GM21447 (cell line): ENCODE measurements around the gene ENDOD1.
"Not testable (repeated sequence)": the region's sequence is repeated elsewhere in the genome, so short reads cannot be mapped to it uniquely, and the experiment has no call there.

ENCODE experiments used
- ATAC-seq: cut with Tn5 transposase; IDR thresholded peaks from one replicate; pipeline ENCODE4 v1.9.1; 2021; ENCODE audit not compliant: unreplicated experiment

The ENDOD1 gene, protein sequence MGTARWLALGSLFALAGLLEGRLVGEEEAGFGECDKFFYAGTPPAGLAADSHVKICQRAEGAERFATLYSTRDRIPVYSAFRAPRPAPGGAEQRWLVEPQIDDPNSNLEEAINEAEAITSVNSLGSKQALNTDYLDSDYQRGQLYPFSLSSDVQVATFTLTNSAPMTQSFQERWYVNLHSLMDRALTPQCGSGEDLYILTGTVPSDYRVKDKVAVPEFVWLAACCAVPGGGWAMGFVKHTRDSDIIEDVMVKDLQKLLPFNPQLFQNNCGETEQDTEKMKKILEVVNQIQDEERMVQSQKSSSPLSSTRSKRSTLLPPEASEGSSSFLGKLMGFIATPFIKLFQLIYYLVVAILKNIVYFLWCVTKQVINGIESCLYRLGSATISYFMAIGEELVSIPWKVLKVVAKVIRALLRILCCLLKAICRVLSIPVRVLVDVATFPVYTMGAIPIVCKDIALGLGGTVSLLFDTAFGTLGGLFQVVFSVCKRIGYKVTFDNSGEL

GRCh38 chr11:95089620-95090542 is at the start of gene ENDOD1:
Gene ENDOD1 (plus strand): TSS chr11:95089846. CDS start chr11:95089928, 82 bp downstream.
- peak; percentile 76 for ATAC-seq

- ATAC-seq: no peak
Observed at GRCh38 chr11:95042239-95042638, 47.4 kb upstream of the ENDOD1 start.

DNA sequence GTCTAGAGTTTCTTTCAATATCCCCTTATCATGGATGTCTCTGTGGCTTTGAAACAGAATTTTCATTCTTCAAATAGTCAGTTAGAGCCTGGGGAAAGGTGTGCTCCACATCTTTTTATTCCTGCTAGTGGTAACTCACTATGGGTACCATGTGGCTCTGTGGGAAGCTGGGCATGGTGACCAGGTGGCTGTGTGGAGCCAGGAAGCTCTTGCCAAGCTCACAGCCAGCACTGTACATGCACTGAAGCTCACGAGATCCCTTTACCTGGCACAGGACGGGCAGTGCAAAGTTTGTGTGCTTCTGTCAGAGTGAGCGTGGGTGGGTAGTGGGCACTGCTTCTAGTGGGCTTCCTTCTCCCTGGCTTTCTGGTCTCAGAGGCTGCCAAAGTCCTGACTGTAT is 46.7 kb upstream of the ENDOD1 start:
- no peak for ATAC-seq

DNA sequence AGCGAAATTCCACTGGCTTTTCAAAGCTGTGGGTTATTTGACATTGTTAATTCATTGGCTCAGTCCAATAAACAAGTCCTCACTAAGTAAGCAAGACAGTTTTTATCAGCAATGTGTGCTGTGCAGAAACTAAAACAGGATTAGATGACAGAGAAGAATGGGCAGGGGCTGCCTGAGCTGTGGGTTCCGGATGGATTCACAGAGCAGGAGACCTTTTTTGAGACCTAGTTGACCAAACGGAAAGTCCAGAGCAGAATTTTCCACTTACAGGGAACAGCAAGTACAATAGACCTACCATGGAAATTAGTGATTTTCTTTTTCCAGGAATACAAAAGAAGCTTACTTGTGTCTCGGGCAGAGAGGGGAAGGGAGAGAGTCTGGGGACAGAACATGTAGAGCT is 45.6 kb upstream of the ENDOD1 start:
- ATAC-seq: no peak

DNA sequence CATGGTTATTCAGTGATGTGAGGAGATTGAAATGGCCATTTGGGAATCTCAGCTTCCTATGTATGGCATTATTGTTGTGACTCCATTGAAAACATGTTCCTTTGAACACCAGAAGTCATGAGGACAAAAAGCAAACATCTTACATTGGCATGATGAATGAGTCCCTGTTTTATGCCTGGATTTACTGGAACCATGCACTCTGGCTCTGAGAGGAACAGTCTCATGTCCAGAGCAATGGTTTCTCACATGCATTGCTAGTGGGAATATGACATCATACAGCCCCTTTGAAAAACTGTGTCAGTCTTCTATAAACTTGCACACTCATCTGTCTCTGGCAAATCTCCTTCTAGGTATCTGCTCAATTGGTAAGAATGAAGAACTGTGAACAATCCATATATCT is 43.8 kb upstream of the ENDOD1 start:
- ATAC-seq: no peak

GRCh38 chr11:95049122-95049521 is 40.5 kb upstream of the ENDOD1 start, which contains the start of gene KDM4F:
Gene KDM4F (plus strand): TSS chr11:95049422.
- not testable (repeated sequence) for ATAC-seq

DNA sequence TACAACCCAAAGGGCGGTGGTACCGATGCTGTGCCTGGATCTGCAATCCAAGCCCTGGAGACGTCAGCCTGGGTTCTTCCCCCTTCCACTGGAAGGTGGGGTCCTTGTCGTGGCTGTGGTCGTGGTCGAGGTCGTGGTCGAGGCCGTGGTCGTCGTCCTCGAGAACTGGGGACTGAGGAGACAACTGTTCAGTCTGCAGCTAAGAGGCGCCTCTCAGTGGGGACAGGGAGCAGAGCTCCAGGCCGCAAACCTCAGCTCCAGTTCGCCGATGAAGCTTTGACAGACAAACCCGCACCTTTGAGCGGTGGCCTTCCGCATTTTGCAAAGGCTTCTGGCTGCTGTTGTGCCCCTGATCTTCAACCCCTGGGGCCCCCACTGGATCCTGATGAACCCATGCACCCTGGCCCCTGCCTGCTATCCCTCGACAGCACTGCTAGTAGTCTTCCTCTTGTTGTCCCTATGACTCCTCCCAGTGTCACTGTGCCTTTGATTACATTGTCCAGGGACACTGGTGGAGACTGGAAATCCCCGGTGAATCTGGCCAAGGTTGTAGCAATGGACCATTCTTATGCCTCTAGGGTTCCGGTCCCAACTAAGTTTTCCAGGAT is 38.9 kb upstream of the ENDOD1 start:
- no peak for ATAC-seq

GRCh38 chr11:95054356-95054755 is 35.3 kb upstream of the ENDOD1 start:
- ATAC-seq: no peak

DNA sequence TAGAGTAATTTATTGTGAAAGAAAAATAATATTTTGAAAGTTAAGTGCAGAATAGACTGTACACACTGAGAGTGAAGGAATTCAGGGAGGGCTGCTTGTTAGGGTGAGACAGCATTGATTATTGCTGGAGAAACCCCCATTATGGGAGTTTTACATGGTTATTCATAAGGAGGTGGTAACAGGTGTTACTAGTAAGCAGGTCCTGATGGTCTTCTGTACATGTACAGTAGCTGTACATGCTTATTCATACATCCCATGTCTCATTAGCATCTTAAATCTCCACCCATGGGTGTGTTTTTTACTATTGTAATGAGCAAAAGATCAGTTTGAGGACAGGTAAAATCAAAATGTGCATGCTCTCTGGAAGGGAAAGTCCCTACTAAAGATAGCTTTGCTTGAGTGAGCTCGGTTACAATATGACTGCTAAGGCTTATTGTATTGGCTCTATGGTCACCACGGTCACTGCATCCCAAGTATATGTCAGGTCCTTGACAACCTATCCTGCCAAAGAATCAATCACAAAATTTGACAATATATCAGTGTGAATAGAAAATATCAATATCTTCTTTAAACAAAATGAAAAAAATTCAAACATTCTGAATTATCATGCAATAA is 34.3 kb upstream of the ENDOD1 start:
- ATAC-seq: peak; percentile 94

DNA sequence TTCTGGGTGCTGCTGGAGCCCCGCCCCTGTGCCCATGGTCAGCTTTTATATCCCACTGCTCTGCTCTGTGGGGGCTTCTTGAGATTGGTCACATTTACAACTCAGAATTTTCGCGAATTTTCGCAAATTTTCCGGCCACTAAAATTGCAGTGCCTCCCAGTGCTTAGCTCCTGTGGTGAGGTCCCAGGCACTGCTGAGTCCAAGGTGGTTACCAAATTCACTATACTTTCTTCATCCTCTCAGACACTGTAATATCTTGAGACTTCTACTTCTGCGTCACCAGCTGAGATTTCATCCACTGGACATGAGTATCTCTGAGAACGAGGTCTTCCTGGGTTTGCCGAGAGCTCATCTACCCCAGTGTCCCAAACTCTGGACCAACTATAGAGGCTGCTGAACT is 31.7 kb upstream of the ENDOD1 start:
- ATAC-seq: no peak

GRCh38 chr11:95058621-95059020 is 31.0 kb upstream of the ENDOD1 start:
- ATAC-seq: no peak

- no peak for ATAC-seq
Observed at GRCh38 chr11:95059046-95059445, 30.6 kb upstream of the ENDOD1 start.

DNA sequence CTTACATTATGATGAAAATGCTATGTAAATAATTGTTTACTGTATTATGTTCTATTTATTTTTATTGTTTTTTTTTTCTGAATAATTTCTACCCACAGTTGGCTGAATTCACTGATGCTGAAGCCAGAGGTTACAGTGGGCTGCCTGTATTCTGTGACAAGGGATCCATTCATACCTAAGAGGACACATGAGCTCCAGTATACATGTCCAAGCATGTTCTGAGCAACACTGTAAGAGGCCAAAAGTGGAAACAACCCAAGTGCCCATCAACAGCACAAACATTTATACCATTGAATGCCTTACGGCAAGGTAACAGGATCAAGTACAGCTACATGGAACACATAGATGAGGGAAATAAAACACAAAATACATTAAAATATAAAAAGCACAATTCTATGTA is 24.3 kb upstream of the ENDOD1 start:
- ATAC-seq: no peak

DNA sequence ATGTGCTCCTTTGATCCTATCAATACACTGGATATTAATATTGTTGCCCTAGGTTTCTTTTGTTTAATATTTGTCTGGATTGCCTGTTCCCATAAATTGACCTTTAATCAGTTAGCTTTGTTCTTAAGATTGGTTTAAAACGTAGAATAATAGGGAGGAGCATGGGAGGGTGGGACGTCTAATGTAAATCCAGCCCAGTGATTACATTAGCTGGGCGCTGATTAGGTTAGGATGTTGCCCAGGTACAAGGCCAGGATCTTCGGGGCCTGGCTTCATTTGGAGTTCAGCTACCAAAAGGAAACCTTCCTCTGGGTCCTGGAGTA is 23.0 kb upstream of the ENDOD1 start, which contains the start of gene SRSF8:
TSS of gene SRSF8 (plus strand) at position 204 of the 323 bp plus-strand sequence. CDS start 308 bp downstream, outside the sequence.
- ATAC-seq: peak; percentile 35

DNA sequence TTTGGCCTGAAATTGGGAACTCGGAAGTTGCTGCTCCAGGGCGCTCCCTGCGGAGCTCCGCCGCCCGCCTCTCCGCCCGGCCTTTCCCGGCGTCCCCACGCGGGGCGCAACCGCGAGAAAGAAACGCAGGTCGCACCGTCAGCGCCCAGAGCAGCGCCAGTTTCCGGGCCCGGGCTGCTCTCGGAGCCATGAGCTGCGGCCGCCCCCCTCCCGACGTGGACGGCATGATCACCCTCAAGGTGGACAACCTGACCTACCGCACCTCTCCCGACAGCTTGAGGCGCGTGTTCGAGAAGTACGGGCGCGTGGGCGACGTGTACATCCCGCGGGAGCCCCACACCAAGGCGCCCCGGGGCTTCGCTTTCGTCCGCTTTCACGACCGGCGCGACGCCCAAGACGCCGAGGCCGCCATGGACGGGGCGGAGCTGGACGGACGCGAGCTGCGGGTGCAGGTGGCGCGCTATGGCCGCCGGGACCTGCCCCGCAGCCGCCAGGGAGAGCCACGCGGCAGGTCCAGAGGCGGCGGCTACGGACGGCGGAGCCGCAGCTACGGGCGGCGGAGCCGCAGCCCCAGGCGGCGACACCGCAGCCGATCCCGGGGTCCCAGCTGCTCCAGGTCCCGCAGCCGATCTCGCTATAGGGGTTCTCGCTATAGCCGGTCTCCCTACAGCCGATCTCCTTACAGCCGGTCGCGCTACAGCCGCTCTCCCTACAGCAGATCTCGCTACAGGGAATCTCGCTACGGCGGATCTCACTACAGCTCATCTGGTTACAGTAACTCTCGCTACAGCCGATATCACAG is 22.4 kb upstream of the ENDOD1 start:
- ATAC-seq: peak; percentile 51

DNA sequence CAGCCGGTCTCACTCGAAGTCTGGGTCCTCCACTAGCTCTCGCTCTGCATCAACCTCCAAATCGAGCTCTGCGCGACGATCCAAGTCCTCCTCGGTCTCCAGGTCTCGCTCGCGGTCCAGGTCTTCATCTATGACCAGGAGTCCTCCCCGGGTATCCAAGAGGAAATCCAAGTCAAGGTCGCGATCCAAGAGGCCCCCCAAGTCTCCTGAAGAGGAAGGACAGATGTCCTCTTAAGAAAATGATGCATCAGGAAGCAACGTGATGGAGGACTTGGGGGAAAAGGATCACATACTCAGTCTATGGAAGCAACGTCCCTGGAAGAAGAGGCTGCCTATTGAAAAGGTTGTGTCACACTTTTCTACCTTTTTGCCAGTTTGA is 21.8 kb upstream of the ENDOD1 start:
- peak; percentile 3 for ATAC-seq

GRCh38 chr11:95068549-95068948 is 21.1 kb upstream of the ENDOD1 start:
- peak; percentile 82 for ATAC-seq

DNA sequence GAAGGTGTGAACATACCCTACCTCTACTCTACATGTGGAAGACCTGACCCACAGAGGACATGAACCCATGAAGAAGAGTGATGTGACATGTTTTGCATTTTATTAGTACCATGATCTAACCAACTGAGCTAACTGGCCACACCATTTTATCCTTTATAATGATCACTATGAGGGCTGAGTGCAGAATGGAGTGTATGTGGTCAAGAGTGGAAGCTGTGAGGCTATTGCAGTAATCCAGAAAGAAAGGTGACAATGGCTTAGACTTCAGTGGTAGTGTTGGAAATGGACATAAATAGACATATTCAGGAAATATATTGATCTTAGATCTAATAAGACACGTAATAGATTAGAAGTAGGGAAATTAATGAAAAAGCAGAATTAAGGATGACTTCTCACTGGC is 19.2 kb upstream of the ENDOD1 start:
- ATAC-seq: no peak

DNA sequence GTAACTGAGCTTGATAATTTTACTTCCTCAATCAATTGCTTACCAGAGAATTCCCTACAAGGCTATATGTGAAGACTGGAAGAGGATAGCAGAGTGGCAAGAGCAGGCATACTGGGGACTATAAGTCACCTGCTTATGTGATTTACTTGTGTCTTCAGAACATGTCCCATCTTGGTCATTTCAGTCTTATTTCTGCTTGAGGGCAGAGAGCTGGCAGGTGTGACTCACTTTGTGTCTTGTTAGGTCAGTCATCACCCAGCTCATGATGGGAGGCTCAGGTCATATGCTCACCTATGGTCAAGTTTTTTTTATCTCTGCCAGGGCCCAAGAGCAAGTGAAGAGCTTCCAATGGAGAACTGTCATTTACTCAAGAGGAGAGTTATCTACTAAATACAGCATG is 16.7 kb upstream of the ENDOD1 start:
- no peak for ATAC-seq
